Adipocyte (in vitro differentiated cells): ENCODE data around the gene CYP4A11.
"Not testable (repeated sequence)": the region's sequence is repeated elsewhere in the genome, so short reads cannot be mapped to it uniquely, and the experiment has no call there.

Experiments
- DNase-seq: peaks from one replicate; pipeline ENCODE4 v3.0.0-alpha.2; 2015; ENCODE audit warnings: low read depth
- H3K27me3 ChIP-seq: replicated peaks from 2 replicates; pipeline ENCODE4 v1.7.0; 2013; ENCODE audit warnings: mild to moderate bottlenecking, low read length, moderate library complexity; ENCODE audit not compliant: control insufficient read depth, insufficient read depth
- H3K36me3 ChIP-seq: 2 replicates; pipeline ENCODE4 v1.7.0; 2013; ENCODE audit warnings: low read length, mild to moderate bottlenecking, moderate library complexity; ENCODE audit not compliant: control insufficient read depth, insufficient read depth, severe bottlenecking
- H3K4me1 ChIP-seq: 2 replicates; pipeline ENCODE4 v1.7.0; 2013; ENCODE audit warnings: mild to moderate bottlenecking, low read length, moderate library complexity; ENCODE audit not compliant: control insufficient read depth, insufficient read depth
- H3K4me3 ChIP-seq: 2 replicates; pipeline ENCODE4 v1.7.0; 2013; ENCODE audit warnings: mild to moderate bottlenecking, low read length, moderate library complexity
- H3K9ac ChIP-seq: 2 replicates; pipeline ENCODE4 v1.7.0; 2013; ENCODE audit warnings: mild to moderate bottlenecking, low read length, moderate library complexity
- H3K9me3 ChIP-seq: 2 replicates; pipeline ENCODE4 v1.7.0; 2013; ENCODE audit warnings: mild to moderate bottlenecking, low read length, moderate library complexity; ENCODE audit not compliant: control insufficient read depth

Gene CYP4A11

DNA sequence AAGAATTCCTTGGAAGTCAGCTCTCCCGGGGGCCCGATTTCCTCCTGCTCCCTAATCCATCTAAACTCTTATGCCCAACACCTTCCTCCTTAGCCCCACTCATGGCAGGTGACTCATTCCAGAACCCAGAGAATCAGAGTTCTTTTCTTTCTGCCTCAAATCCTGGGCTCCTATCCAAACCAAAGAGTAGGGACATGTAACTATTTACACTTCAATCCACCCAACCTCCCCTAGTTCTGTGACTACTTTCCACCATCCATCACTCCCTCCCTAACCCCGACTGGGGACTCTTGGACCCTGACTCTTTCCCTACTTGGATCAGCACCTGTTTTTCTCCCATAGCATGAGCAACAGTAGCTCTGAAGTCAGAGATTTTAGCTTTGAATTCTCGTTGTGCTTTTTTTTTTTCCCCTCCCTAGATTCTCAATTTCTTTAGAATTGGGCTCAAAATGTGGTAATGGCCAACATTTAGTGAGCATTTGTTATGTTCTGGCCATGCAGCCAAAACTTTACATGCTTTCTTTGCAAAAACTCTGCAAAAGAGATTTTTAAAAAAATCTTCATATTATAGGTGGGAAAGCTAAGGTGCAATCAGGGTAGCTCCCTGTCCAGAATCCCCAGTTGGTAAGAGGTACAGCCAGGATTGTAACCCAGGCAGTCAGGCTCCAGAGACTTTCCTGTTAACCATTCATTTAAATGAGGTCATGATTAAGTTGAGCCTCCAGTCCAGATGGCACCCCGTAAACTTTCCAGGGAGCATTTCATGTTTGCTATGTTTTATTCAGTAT lies 7.5 kb upstream of the CYP4A11 start:
- no peak overlapping the region for H3K4me3 ChIP-seq
- H3K9ac ChIP-seq = no peak overlapping the region
- no peaks in the 10 kb centered on the region for H3K9me3 ChIP-seq
- no peak for DNase-seq
- no peaks in the 10 kb centered on the region for H3K36me3 ChIP-seq
- no peaks in the 10 kb centered on the region for H3K27me3 ChIP-seq
- H3K4me1 ChIP-seq = peaks cover 4% of the 10 kb centered on the region

DNA sequence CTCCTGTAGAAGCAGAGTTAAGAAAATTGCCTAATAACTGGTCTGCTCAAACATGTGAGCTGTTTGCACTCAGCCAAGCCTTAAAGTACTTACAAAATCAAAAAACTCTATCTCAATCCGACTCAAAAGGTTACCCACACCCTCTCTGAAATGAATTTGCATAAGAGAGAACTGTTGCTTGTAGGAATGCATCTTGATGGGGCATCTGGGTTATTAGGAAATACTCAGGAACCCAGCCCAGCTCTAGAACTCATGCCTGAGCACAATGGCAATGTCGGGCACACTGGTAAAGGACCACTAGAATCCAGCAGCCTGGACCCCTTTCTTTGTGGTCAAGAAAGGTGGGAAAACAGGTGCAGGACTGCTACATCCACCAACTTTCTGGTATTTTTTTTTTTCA lies 6.4 kb upstream of the CYP4A11 start:
- not testable (repeated sequence) for H3K27me3 ChIP-seq, H3K4me3 ChIP-seq, H3K4me1 ChIP-seq, H3K9ac ChIP-seq, DNase-seq, H3K36me3 ChIP-seq, H3K9me3 ChIP-seq

DNA sequence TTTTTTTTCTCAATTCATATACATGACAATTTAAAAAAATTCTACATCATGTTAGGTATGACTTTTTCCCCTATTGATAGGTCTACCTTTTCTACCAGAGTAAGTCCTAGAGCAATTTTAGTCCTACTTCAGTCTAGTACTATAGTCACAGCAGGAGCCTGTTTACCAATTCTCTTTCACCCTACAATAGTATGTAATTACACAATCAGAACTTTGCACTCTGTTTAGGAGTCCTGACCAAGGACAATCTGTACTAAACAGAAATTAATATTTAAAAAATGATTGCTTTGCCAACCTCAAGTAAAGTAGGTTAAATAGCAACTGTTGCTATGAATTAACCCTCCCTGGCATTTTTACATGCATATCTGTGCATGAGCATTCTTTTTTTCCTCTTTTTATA lies 810 bp upstream of the CYP4A11 start:
- Histone ChIP-seq H3K36me3 (no peaks in the 10 kb centered on the region), H3K9me3 (no peaks in the 10 kb centered on the region), H3K27me3 (no peaks in the 10 kb centered on the region), H3K4me1 (peaks cover 9% of the 10 kb centered on the region), H3K4me3 (no peak overlapping the region), H3K9ac (no peak overlapping the region)
- DNase-seq = no peak

GRCh38 chr1:46940307-46940706 lies 969 bp downstream of the CYP4A11 start:
- DNase-seq = no peak
- Histone ChIP-seq H3K4me3 (no peak overlapping the region), H3K9me3 (no peaks in the 10 kb centered on the region), H3K9ac (no peak overlapping the region), H3K36me3 (no peaks in the 10 kb centered on the region), H3K27me3 (no peaks in the 10 kb centered on the region), H3K4me1 (peaks cover 8% of the 10 kb centered on the region)

DNA sequence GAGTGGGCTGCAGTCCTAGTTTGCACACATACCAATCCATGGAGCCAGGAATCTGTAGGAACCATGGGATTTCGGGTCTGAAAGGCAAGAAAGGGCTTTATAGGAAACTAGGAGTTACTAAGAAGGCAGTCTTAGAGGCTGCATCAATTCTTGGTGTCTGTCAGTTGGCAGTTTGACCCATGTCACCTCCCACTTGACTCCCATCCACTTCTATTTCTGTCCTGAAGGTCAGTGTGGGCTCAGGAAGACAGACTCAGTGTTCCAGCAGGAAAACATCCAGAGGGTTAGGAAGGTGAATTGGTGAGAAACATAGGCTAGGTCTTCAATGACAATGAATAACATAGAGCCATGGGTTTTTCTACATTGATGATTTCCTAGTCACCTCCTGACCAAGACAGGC lies 4.0 kb downstream of the CYP4A11 start:
- H3K36me3 ChIP-seq = no peaks in the 10 kb centered on the region
- peaks cover 4% of the 10 kb centered on the region for H3K4me1 ChIP-seq
- no peaks in the 10 kb centered on the region for H3K9me3 ChIP-seq
- no peak overlapping the region for H3K4me3 ChIP-seq
- no peak for DNase-seq
- no peaks in the 10 kb centered on the region for H3K27me3 ChIP-seq
- H3K9ac ChIP-seq = no peak overlapping the region

DNA sequence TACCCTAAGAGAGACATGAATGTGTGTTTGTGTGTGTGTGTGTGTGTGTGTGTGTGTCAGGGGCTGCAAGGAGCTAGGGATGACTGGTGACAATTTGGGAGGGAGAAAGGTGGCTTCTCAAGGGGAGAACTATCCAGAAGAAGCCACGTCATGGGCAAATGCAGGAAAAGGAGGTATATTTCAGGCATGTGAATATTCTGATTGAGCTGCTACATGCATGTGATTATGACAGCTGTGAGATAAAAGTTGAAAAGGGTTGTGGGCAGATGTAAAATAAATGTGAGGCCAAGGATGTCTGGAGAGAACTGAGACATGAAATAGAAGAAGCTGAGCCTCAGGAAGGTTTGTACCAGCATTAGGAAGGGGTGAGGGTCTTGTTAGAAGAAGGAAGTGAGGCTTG lies 4.5 kb downstream of the CYP4A11 start:
- no peaks in the 10 kb centered on the region for H3K27me3 ChIP-seq
- no peak overlapping the region for H3K9ac ChIP-seq
- no peaks in the 10 kb centered on the region for H3K9me3 ChIP-seq
- DNase-seq = no peak
- no peaks in the 10 kb centered on the region for H3K36me3 ChIP-seq
- H3K4me3 ChIP-seq = no peak overlapping the region
- H3K4me1 ChIP-seq = peaks cover 2% of the 10 kb centered on the region

GRCh38 chr1:46934852-46935251 lies 6.4 kb downstream of the CYP4A11 start:
- DNase-seq, H3K36me3 ChIP-seq, H3K27me3 ChIP-seq: not testable (repeated sequence)

DNA sequence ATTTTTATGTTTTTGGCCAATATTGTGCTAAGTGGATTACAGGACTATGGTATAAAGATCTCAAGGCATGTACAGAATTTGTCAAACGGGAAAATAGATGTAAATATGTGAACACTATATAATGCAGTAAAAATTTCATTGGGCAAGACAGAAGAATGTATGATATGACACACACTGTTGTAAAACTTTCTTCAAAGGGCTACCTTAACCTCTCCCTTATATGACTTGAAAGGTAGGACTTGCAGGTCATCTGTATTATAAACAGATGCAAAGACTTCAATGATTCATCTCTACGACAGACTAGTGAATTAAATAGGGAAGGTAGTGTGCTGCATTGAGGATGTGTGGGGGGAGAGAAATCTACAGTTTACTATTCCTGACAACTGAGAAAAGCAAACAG lies 9.3 kb downstream of the CYP4A11 start:
- H3K4me3 ChIP-seq, H3K9me3 ChIP-seq, DNase-seq, H3K4me1 ChIP-seq, H3K27me3 ChIP-seq, H3K36me3 ChIP-seq, H3K9ac ChIP-seq: not testable (repeated sequence)

More at GRCh38 chr1:46934852-46935251, 6.4 kb downstream of the CYP4A11 start:
- H3K4me3 ChIP-seq, H3K9ac ChIP-seq, H3K9me3 ChIP-seq, H3K4me1 ChIP-seq: not testable (repeated sequence)

DNA sequence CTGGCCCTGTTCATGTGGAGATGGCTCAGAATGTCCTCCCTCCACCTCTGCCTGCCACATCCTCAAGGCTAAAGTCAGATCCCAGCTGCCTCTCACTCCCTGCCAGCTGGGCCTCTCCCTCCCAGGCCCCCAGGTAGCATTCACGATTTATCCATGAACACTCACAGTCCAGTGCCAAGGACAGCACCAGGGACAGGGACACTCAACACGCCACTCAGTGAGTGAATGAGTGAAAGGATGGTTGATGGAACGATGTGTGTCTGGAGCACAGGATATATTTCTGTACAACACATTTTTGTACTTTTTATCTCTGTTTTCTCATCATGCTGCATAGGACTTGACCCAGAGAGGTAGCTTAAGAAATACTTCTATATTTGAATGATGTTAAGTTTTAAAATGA lies 10.1 kb downstream of the CYP4A11 start:
- no peaks in the 10 kb centered on the region for H3K9me3 ChIP-seq
- DNase-seq = no peak
- H3K9ac ChIP-seq = no peak overlapping the region
- no peak overlapping the region for H3K4me3 ChIP-seq
- H3K36me3 ChIP-seq = no peaks in the 10 kb centered on the region
- H3K27me3 ChIP-seq = no peaks in the 10 kb centered on the region
- H3K4me1 ChIP-seq = no peaks in the 10 kb centered on the region

- no peak overlapping the region for H3K4me3 ChIP-seq
- peaks cover 6% of the 10 kb centered on the region for H3K9me3 ChIP-seq
- H3K27me3 ChIP-seq = no peaks in the 10 kb centered on the region
- H3K9ac ChIP-seq = no peak overlapping the region
- DNase-seq = no peak
- H3K36me3 ChIP-seq = no peaks in the 10 kb centered on the region
- no peaks in the 10 kb centered on the region for H3K4me1 ChIP-seq
These were observed 13.9 kb downstream of the CYP4A11 start for GRCh38 chr1:46927249-46927835.

- H3K27me3 ChIP-seq = no peaks in the 10 kb centered on the region
- DNase-seq = no peak
- H3K36me3 ChIP-seq = no peaks in the 10 kb centered on the region
These were observed 30.5 kb downstream of the CYP4A11 start for GRCh38 chr1:46910790-46911189.

DNA sequence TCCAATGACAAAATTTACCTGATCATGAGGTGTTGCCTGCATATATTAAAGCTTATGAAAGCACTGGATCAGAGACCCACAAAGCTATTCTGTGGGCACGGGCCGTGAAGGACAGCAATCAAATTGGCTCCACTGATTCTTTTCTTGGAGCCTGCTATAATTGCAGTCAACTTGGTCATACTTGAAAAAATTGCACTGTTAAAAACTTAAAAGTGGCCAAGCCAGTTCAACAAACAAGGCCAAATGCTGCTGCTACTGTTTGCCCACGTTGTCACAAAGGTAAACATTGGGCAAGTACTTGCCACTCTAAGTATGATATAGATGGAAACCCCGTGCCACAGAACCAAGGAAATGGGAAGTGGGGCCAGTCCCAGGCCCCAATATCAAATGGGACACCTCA lies 37.8 kb downstream of the CYP4A11 start:
- Histone ChIP-seq H3K4me1 (no peaks in the 10 kb centered on the region), H3K27me3 (no peaks in the 10 kb centered on the region), H3K9ac (no peak overlapping the region), H3K36me3 (no peaks in the 10 kb centered on the region), H3K4me3 (no peak overlapping the region), H3K9me3 (peaks cover 14% of the 10 kb centered on the region)
- DNase-seq = no peak

More at GRCh38 chr1:46910790-46911189, 30.5 kb downstream of the CYP4A11 start:
- Histone ChIP-seq H3K9me3 (peaks cover 16% of the 10 kb centered on the region), H3K9ac (no peak overlapping the region), H3K4me3 (no peak overlapping the region), H3K4me1 (no peaks in the 10 kb centered on the region)
